Erythroblast (primary cell): ENCODE data around the gene PPARGC1A.

Source experiments
- GATA1 ChIP-seq: IDR thresholded peaks from 2 replicates; pipeline ENCODE4 v1.6.1; 2011; ENCODE audit warnings: low read depth, mild to moderate bottlenecking, control low read depth, low read length, moderate library complexity
- POLR2A ChIP-seq: IDR thresholded peaks from 2 replicates; pipeline ENCODE4 v1.6.1; 2011; ENCODE audit warnings: mild to moderate bottlenecking, low read length

GRCh38 chr4:23938796-23939195 lies 48.9 kb upstream of the PPARGC1A start:
- TF ChIP-seq POLR2A: no peak
- TF ChIP-seq GATA1: no peak
